ENCODE data around the gene NOL4L.

NOL4L gene

GRCh38 chr20:32585011-32585585 is at the start of gene NOL4L:
Gene NOL4L, minus strand, starts transcription at chr20:32585333. Its CDS starts 443 bp downstream, at chr20:32584890.
- DNase-seq (ENCODE audit: low read depth), result no peak

- no peak for DNase-seq (ENCODE audit: low read depth)
Measured at GRCh38 chr20:32634041-32634805, 49.1 kb upstream of the NOL4L start.

GRCh38 chr20:32632461-32633354 is 47.6 kb upstream of the NOL4L start:
- no peak for DNase-seq (ENCODE audit: low read depth)

- DNase-seq (ENCODE audit: low read depth), result no peak
Measured at GRCh38 chr20:32631933-32632460, 46.9 kb upstream of the NOL4L start.

- no peak for DNase-seq (ENCODE audit: low read depth)
Measured at GRCh38 chr20:32629813-32630212, 44.7 kb upstream of the NOL4L start.

- DNase-seq (ENCODE audit: low read depth), result no peak
Measured at GRCh38 chr20:32628960-32629530, 43.9 kb upstream of the NOL4L start.

GRCh38 chr20:32626859-32627636 is 41.9 kb upstream of the NOL4L start:
- no peak for DNase-seq (ENCODE audit: low read depth)

- DNase-seq (ENCODE audit: low read depth), result no peak
Measured at GRCh38 chr20:32626407-32626806, 41.3 kb upstream of the NOL4L start.

GRCh38 chr20:32625996-32626395 is 40.9 kb upstream of the NOL4L start:
- no peak for DNase-seq (ENCODE audit: low read depth)

GRCh38 chr20:32624687-32625345 is 39.7 kb upstream of the NOL4L start:
- no peak for DNase-seq (ENCODE audit: low read depth)

- no peak for DNase-seq (ENCODE audit: low read depth)
Measured at GRCh38 chr20:32623667-32624157, 38.6 kb upstream of the NOL4L start.

- DNase-seq (ENCODE audit: low read depth), result no peak
Measured at GRCh38 chr20:32622585-32623468, 37.7 kb upstream of the NOL4L start.

GRCh38 chr20:32621891-32622584 is 36.9 kb upstream of the NOL4L start:
- DNase-seq (ENCODE audit: low read depth), result no peak

- no peak for DNase-seq (ENCODE audit: low read depth)
Measured at GRCh38 chr20:32621071-32621890, 36.1 kb upstream of the NOL4L start.

GRCh38 chr20:32619586-32619985 is 34.5 kb upstream of the NOL4L start:
- DNase-seq (ENCODE audit: low read depth), result no peak

GRCh38 chr20:32614772-32615171 is 29.6 kb upstream of the NOL4L start:
- no peak for DNase-seq (ENCODE audit: low read depth)

- DNase-seq (ENCODE audit: low read depth), result no peak
Measured at GRCh38 chr20:32614303-32614702, 29.2 kb upstream of the NOL4L start.
